GM18858 (cell line): ENCODE measurements around the gene AQP11.
"Not testable (repeated sequence)": the region's sequence is repeated elsewhere in the genome, so short reads cannot be mapped to it uniquely, and the experiment has no call there.

Experiments
- ATAC-seq: cut with Tn5 transposase; IDR thresholded peaks from one replicate; pipeline ENCODE4 v1.9.1; 2021; ENCODE audit not compliant: unreplicated experiment

Gene AQP11, protein sequence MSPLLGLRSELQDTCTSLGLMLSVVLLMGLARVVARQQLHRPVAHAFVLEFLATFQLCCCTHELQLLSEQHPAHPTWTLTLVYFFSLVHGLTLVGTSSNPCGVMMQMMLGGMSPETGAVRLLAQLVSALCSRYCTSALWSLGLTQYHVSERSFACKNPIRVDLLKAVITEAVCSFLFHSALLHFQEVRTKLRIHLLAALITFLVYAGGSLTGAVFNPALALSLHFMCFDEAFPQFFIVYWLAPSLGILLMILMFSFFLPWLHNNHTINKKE

DNA sequence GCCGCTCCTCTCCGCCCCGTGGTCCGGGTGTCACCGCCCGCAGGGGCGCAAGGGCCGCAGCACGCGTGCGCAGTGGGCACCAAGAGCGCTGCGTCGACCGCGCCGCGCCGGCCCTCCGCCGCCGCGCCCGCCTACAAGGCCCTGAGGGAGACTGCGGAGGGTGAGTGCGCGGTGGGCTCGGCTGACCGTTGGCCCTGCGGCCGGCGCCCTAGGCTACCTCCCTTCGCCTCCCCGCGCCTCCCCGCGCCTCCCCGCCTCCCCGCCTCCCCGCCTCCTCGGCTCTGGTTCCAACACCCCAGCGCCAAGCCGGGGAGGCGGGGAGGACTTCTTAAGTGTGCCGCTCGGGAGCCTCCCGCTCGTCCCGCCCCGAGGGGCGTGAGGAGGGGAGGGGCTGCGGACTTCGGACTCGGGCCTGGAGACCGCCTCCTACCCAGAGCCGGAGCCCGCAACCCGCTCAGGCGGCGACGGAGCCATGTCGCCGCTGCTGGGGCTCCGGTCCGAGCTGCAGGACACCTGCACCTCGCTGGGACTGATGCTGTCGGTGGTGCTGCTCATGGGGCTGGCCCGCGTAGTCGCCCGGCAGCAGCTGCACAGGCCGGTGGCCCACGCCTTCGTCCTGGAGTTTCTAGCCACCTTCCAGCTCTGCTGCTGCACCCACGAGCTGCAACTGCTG is at the start of gene AQP11:
Gene AQP11, plus strand, starts transcription at position 433 of the 673 bp plus-strand sequence. Its CDS starts 40 bp downstream, at position 473.
- ATAC-seq, result peak; percentile 85

DNA sequence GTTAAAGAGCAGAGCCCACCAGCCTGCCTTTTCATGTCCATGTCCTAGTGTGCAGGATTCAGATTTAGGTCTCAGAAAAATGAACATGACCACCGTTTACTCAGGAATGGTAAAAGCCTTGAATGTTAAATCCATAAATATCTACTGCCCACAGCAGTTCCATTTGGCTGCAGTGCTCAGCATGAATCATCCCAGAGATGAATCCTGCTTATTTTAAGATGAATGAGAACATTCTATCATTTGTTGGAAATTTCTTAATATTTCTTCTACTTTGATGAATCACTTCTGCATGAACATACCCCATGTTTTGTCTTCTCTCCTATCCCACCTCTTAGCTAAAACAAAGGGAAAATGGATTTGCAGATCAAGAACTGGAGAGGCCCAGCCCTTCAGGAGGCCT is 47.5 kb upstream of the AQP11 start:
- ATAC-seq, result no peak

- ATAC-seq, result no peak
These were observed 42.5 kb upstream of the AQP11 start for GRCh38 chr11:77547047-77547836.

DNA sequence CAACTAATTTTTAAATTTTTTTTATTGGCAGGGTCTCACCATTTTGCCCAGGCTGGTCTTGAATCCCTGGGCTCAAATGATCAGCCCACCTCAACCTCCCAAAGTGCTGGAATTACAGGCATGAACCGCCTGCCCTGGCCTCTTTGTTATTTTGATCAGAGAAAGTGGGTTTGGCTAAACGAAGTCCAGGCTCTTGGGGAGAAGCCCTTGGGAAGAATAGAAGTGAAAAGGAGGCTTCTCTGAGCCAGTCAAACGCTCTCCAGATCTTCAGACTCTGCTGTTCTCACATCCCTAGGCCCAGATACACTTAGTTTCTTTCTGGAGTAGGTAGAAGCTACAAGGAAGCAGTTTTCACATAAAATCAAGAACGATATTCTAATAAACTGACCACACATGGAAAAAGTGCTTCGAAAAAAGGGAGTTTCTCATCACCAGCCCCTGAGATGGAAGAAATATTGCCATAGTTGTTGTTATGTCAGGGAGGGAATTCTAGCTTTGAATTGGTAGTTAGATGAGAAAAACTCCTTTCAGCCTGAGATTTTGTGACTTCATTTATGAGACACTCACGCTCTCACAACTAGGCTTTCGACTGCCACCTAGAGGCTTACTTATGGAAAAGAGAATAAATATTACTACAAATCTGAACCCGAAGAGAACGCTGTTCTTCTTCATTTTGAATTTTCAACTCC is 41.7 kb upstream of the AQP11 start:
- no peak for ATAC-seq

DNA sequence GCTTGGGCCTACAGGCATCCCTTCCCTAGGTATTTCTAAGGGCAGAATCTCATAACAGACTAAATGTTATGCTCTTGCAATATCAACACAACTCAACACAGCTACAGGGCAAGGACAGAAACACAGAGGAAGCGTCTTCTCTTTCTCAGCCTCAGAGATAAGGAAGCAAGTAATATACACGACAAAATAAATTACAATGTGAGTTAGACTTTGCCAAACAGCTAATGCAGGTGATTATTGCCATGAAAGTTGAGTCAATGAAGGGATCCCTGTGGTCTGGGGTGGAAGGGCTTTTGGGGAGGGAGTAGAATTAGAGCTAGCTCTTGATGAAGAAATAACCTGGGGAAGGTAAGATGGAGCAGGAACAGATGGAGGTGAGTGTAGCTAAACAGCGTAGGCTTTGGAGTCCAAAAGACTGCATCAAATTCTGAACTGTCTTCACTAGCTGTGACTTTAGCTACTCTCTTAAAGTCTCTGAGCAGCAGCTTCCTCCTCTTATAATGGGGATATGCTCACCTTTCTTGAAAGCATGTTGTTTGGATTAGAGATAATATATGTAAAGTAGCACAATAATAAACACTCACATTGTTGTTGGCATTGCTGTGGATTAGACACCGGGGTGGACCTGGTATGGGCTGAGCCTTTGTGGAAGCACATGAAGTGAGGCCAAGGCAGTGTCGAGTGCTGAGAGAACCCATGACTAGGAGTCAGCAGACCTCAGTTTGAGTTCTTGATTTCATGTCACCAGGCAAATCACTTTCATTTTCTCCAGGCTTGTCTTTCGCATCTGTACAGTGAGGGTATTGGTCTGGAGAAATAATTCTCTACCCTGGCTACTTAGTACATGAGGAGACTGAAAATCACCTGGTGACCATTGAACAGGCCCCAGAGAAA is 41.0 kb upstream of the AQP11 start:
- ATAC-seq, result no peak

DNA sequence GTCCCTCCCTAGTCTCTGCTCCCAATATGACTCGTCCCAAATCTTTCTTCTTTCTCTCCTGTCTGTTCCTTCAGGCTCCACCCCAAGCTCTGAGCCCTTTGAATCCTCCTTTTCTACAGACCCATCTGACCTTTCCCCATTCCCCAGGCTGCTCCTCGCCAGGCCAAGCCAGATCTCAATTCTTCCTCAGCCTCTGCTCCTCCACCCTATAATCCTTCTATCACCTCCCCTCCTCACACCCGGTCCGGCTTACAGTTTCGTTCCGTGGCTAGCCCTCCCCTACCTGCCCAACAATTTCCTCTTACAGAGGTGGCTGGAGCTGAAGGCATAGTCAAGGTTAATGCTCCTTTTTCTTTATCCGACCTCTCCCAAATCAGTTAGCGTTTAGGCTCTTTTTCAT is 38.3 kb upstream of the AQP11 start:
- not testable (repeated sequence) for ATAC-seq

- no peak for ATAC-seq
These were observed 32.2 kb upstream of the AQP11 start for GRCh38 chr11:77557553-77557952.

DNA sequence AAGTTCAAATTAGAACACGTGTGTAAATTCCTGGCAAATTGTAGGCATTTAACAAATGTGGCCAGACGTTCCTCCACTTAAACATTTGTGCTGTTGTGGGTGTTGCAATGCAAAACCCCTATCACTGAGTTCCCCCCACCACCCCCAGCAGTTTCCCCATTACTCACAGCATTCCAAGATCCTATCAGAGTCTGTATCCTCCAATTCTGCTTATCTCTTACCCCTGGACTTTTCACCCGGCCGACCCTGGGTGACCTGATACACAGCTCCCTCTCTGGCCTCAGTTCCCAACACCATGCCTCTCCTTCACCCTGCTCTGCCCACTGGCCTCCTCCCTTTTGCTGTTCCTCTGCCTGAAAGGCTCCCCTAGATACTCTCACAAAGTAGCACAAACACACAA is 31.4 kb upstream of the AQP11 start:
- ATAC-seq, result no peak

DNA sequence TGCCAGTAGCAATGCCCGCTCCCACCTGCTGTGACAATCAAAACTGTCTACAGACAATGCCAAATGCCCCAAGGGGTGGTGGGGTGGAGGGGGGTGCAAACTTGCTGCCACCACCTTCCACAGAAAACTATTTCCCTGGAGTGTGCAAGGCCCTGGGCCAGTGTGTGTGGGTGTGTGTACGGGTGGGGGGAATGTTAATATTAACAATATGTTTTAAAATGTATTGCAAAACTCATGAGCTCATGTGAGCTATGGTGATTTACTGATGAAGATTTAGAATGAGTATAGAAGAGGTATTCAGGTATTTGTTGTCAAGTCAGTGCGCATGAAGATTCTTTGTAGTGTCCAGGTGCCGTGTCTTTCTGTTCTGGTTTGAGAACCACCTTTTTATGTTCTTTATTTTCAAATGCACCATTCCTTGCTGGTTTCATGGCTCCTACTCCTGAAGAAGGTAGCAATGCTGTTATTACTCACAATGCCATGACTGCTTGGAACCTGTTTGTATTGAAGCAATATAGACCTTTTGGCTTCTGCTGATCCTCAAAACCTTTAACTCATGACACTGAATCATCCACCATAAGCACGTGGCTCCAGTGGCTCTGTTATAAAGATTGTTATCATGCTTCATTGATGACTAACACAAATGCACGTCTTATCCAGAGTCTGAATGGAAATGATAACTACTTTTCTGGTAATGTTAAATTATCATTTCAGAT is 29.9 kb upstream of the AQP11 start:
- ATAC-seq, result no peak

- no peak for ATAC-seq
These were observed 29.1 kb upstream of the AQP11 start for GRCh38 chr11:77560605-77561004.

DNA sequence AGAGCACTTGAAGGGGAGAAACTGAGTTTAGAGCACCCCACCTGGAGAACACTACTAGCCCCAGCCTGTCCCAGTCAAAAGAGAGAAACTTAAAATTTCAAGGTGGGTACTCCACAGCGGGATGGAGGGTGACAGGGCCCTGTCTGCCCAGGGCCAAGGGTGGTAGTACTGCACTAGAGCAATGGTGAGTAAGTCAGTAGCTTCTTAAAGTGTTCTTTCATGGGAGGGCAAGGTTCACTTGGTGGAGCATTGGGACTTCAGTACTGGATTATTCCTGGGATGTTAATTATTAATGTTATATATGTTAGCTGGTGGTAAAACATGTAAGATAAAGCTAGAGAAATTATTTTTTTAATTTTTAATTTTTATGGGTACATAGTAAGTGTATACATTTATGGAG is 28.5 kb upstream of the AQP11 start:
- ATAC-seq, result no peak

- ATAC-seq, result no peak
These were observed 21.4 kb upstream of the AQP11 start for GRCh38 chr11:77568306-77568705.

DNA sequence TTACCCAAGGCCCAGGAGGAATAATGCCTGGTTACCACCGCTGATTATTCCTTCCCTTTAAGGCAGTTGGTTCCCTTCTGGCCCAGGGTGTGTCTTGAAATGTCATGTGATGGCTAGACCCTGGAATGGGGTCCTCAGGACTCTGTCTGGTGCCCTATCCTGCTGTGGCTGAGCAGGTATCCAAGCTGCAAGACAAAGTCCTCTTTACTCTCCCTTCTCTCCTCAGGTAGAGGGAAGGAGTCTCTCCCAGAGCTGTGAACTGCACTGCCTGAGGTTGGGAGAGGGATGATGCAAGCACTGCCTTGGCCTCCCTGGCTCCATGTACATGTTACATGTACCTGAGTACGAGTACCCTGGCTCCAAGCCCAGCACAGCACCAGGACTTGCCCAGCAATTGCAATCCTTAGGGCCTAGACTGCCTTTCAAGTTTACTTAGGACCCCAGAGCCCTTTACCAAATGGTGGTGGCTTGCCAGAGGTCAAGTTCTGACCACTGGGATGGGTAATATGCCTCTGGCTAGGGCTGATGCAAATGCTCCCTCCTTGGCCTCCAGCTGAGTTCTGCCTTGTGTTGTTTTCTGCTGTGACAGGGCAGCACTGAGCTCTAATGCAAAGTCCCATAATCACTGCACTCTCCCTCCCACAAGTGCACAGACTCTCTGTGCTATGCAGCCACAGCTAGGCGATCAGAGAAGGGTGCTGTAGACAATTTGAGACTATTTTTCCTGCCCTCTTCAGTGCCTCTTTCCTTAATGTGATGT is 20.7 kb upstream of the AQP11 start:
- ATAC-seq, result no peak

- ATAC-seq, result no peak
These were observed 20.1 kb upstream of the AQP11 start for GRCh38 chr11:77569676-77570070.

GRCh38 chr11:77570896-77571295 is 18.9 kb upstream of the AQP11 start:
- ATAC-seq, result not testable (repeated sequence)

DNA sequence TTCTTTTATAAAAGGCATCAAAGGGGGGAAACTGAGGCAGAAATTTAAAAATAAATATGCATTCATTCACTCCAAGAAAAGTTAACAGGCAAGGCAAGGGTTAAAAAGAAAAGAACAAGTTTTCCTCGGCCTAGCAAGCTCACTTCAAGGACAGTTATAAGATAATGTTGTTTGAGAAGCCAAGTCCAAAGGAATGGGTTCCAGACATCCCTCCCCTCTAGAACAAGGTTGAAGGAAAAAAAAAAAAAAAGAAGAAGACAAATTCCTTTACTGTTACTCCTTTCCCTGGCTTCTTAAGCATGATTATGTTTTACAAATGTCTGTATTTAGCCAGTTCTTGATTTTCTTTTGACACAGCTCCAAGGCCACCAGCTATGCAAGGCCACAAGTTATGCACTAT is 14.3 kb upstream of the AQP11 start:
- not testable (repeated sequence) for ATAC-seq

DNA sequence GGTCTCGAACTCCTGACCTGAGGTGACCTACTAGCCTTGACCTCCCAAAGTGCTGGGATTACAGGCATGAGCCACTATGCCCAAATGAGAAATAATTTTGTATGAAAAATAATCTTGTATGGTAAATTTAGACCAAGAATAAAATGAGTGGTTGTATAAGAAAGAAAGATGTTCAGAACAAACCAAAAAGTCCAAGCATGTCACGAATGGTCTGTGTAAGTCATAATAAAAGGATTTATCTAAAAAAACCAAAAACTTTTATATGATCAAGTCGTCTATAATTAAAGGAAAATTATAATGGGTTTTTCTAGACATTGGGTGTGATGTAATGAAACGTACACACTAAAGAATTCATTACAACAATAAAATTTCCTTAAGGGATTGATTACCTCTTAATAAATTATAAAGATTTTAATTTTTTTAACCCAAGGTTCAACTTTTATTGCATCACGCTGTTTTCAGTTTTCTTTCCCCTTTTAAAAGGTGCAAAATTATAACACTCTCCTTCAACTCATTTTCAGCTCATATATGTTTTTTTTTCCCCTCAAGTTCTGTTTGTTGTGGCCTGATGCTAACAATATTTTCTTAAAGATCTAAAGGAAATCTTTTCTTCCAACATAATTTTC is 8.9 kb upstream of the AQP11 start:
- ATAC-seq, result no peak

DNA sequence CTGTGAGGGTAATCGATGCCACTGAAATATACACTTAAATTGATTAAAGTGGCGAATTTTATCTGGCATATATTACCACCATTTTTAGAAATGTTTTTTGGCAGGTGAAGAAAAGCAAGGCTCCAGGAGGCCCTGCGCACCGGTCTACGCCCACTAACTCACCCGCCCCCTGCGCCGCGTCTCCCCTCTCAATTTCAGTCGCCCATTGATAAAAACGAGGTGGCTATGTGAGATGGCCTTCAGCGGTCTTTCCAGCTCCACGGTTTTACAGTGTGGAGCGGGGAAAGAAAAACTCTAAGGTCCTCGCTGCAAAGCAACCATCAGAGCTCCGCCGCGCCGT is 602 bp upstream of the AQP11 start:
- peak; percentile 16 for ATAC-seq
